OCI-LY7 (cell line): Measurements from ENCODE around the gene ZBTB47. TPM values are rescaled to one million over a fixed set of nuclear protein-coding genes. Genes with fewer than 3 reads are reported as not detected.

Experiments
- BruUV-seq: library from RNA; stranded (reverse); fragments of 400-500 nt; replicated peaks from 2 replicates; lab custom pipeline; 2021; lab: Mats Ljungman, UMichigan
- CTCF ChIA-PET: fragments of 300-600 bp; sonication (Branson Sonifier 250); formaldehyde crosslinking; loops from one replicate; lab custom pipeline; 2022; ENCODE audit warnings: antibody characterized with exemption; ENCODE audit not compliant: unreplicated experiment; lab: Charles Lee
- POLR2A ChIA-PET: fragments of 300-600 bp; sonication (Branson Sonifier 250); formaldehyde crosslinking; loops from one replicate; lab custom pipeline; 2022; ENCODE audit warnings: antibody characterized with exemption; lab: Charles Lee
- DNase-seq: peaks from one replicate; pipeline ENCODE4 v3.0.0-alpha.2; 2015; ENCODE audit warnings: low spot score
- H2AFZ ChIP-seq: fragments of 200-600 bp; sonication (generic), shearing (Covaris generic); 2 replicates; pipeline ENCODE4 v1.6.1; 2014; ENCODE audit warnings: mild to moderate bottlenecking, antibody characterized with exemption, low read length, moderate library complexity
- H3K27ac ChIP-seq: fragments of 200-600 bp; sonication (generic); 2 replicates; pipeline ENCODE4 v1.5.1; 2014; ENCODE audit warnings: mixed run types, low read depth, mild to moderate bottlenecking, moderate library complexity, low read length, inconsistent platforms; ENCODE audit not compliant: poor library complexity, severe bottlenecking
- H3K36me3 ChIP-seq: fragments of 200-600 bp; sonication (generic); 2 replicates; pipeline ENCODE4 v1.6.1; 2014; ENCODE audit warnings: mild to moderate bottlenecking, antibody characterized with exemption, low read length, moderate library complexity, mixed read lengths; ENCODE audit not compliant: insufficient read depth
- H3K4me1 ChIP-seq: fragments of 200-600 bp; sonication (generic); 2 replicates; pipeline ENCODE4 v1.5.1; 2014; ENCODE audit warnings: mild to moderate bottlenecking, low read length; ENCODE audit not compliant: insufficient read depth, poor library complexity, severe bottlenecking
- H3K4me2 ChIP-seq: fragments of 200-600 bp; sonication (generic); 2 replicates; pipeline ENCODE4 v1.6.1; 2014; ENCODE audit warnings: mild to moderate bottlenecking, low read length
- H3K4me3 ChIP-seq: fragments of 200-600 bp; sonication (generic); 2 replicates; pipeline ENCODE4 v1.5.1; 2014; ENCODE audit warnings: mild to moderate bottlenecking, low read depth, low read length; ENCODE audit not compliant: poor library complexity, severe bottlenecking
- H3K79me2 ChIP-seq: fragments of 200-600 bp; sonication (generic); 2 replicates; pipeline ENCODE4 v1.6.1; 2016; ENCODE audit warnings: low read depth, mild to moderate bottlenecking, low read length, moderate library complexity, mixed read lengths; ENCODE audit not compliant: insufficient read depth
- H3K9me2 ChIP-seq: fragments of 200-600 bp; sonication (generic); 2 replicates; pipeline ENCODE4 v1.6.1; 2016; ENCODE audit warnings: mild to moderate bottlenecking, low read length, mixed read lengths; ENCODE audit not compliant: insufficient read depth
- H3K9me3 ChIP-seq: fragments of 200-600 bp; sonication (generic); 2 replicates; pipeline ENCODE4 v1.6.1; 2014; ENCODE audit warnings: mild to moderate bottlenecking, mixed run types, low read length, mixed read lengths
- H4K20me1 ChIP-seq: fragments of 200-600 bp; sonication (generic); 2 replicates; pipeline ENCODE4 v1.6.1; 2014; ENCODE audit warnings: mild to moderate bottlenecking, antibody characterized with exemption, low read length, moderate library complexity, mixed read lengths; ENCODE audit not compliant: insufficient read depth
- EZH2phosphoT487 ChIP-seq: fragments of 200-600 bp; sonication (generic); IDR thresholded peaks from 2 replicates; pipeline ENCODE4 v1.6.1; 2018; ENCODE audit warnings: low read depth, borderline replicate concordance, mild to moderate bottlenecking, mixed run types, antibody characterized with exemption, low read length, moderate library complexity, mixed read lengths
- intact Hi-C: fragments of 100-400 bp; cut with micrococcal nuclease; formaldehyde crosslinking; loops from one replicate; pipeline ENCODE4 v1.10.0; 2022; ENCODE audit not compliant: unreplicated experiment
- total RNA-seq, 2 experiments: library from RNA; depleted of rRNA in 1 of 2; stranded (reverse); fragments of >200 nt in 1 of 2; shearing (Covaris generic) in 1 of 2; gene quantifications; 2 replicates each; pipeline ENCODE4 v1.2.3, GENCODE V29; 2014 to 2022
- TF ChIP-seq, protein P1 (sequence below): fragments of 200-600 bp; sonication (generic); conservative IDR thresholded peaks from 2 replicates; pipeline ENCODE4 v1.5.1; 2014; ENCODE audit warnings: mild to moderate bottlenecking, antibody characterized with exemption, low read length, moderate library complexity, mixed read lengths

The ZBTB47 gene
- total RNA-seq, 2 experiments from 2014 or later, result 0.09 TPM; not detected in 1

DNA sequence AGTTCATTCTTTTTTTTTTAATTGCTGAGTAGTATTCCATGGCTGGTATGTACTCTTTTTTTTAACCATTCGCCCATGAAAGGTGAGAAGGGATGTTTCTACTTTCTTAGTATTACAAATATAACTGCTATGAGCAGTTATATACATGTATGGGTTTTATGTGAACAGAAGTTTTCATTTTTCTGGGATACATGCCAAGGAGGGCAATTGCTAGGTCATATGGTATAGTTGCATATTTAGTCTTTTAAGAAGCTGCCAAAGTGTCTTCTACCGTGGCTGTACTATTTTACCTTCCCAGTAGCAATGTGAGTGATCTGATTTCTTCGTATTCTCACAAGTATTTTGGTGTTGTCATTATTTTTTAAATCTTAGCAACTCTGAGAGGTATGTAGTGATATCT lies 20.6 kb downstream of the ZBTB47 start:
- no peak overlapping the region for H3K27ac ChIP-seq
- H3K36me3 ChIP-seq, result no peaks in the 10 kb centered on the region
- ChIA-PET POLR2A (interaction anchor here (0.6 kb wide), 1 partner anchor 209 kb away, joined by 3 read pairs; no protein-coding TSS in a partner anchor), CTCF (no interaction called here)
- intact Hi-C loops, result no loop called here
- H3K9me2 ChIP-seq, result no peaks in the 10 kb centered on the region
- DNase-seq, result no peak
- H3K4me2 ChIP-seq, result no peak overlapping the region
- H3K9me3 ChIP-seq, result no peaks in the 10 kb centered on the region
- no peaks in the 10 kb centered on the region for H3K4me1 ChIP-seq
- H4K20me1 ChIP-seq, result no peaks in the 10 kb centered on the region
- H3K4me3 ChIP-seq, result no peak overlapping the region
- TF ChIP-seq EZH2phosphoT487, result no peak
- TF ChIP-seq, protein P1, sequence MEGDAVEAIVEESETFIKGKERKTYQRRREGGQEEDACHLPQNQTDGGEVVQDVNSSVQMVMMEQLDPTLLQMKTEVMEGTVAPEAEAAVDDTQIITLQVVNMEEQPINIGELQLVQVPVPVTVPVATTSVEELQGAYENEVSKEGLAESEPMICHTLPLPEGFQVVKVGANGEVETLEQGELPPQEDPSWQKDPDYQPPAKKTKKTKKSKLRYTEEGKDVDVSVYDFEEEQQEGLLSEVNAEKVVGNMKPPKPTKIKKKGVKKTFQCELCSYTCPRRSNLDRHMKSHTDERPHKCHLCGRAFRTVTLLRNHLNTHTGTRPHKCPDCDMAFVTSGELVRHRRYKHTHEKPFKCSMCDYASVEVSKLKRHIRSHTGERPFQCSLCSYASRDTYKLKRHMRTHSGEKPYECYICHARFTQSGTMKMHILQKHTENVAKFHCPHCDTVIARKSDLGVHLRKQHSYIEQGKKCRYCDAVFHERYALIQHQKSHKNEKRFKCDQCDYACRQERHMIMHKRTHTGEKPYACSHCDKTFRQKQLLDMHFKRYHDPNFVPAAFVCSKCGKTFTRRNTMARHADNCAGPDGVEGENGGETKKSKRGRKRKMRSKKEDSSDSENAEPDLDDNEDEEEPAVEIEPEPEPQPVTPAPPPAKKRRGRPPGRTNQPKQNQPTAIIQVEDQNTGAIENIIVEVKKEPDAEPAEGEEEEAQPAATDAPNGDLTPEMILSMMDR, result no peak
- BruUV-seq, result no TSS peak
- no peak overlapping the region for H2AFZ ChIP-seq
- H3K79me2 ChIP-seq, result no peaks in the 10 kb centered on the region

DNA sequence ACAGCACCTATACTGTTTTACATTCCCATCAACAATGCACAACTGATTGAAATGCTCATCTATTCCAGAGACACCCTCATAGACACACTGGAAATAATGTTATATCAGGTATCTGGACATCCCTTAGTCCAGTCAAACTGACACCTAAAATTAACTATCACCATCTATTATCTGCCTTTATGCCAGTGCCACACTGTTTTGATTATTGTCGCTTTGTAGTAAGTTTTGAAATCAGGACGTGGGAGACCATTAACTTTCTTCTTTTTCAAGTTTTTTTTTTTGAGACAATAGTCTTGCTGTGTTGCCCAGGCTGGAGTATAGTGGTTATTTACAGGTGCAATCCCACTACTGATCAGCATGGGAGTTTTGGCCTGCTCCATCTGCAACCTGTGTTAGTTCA lies 22.4 kb downstream of the ZBTB47 start:
- CTCF ChIA-PET, result no interaction called here
- intact Hi-C loops, result no loop called here
- POLR2A ChIA-PET, result no interaction called here

DNA sequence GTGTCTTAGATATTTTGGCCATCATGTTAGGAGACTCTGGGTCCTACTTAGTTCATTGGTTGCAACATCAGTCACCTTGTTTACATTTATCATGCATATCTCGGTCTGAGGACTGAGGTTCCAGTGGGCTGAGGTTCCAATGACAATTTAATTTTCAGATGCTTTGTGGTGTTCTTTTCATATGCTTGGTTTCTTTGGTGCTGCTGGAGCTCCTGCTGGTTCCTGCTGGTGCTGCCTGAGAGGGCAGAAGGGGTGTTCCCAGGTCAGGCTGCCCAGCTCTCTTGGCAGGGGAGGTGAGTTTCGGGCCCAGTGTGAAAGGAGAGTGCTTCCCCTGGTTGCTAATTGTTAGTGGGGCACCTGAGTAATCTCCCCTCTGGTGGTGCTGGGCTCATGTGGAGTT lies 24.9 kb downstream of the ZBTB47 start:
- H4K20me1 ChIP-seq, result no peaks in the 10 kb centered on the region
- no peak overlapping the region for H2AFZ ChIP-seq
- H3K36me3 ChIP-seq, result no peaks in the 10 kb centered on the region
- intact Hi-C loops, result no loop called here
- ChIA-PET CTCF (no interaction called here), POLR2A (no interaction called here)
- H3K79me2 ChIP-seq, result no peaks in the 10 kb centered on the region
- BruUV-seq, result no TSS peak
- no peak overlapping the region for H3K27ac ChIP-seq
- no peak for DNase-seq
- no peak overlapping the region for H3K4me2 ChIP-seq
- H3K4me1 ChIP-seq, result no peaks in the 10 kb centered on the region
- H3K4me3 ChIP-seq, result no peak overlapping the region
- H3K9me2 ChIP-seq, result no peaks in the 10 kb centered on the region
- H3K9me3 ChIP-seq, result no peaks in the 10 kb centered on the region
- TF ChIP-seq, protein P1, result no peak
- TF ChIP-seq EZH2phosphoT487, result no peak

More for the DNA sequence above, 22.4 kb downstream of the ZBTB47 start:
- no peak for DNase-seq
- Histone ChIP-seq H3K4me3 (no peak overlapping the region), H3K4me2 (no peak overlapping the region), H3K9me3 (no peaks in the 10 kb centered on the region), H3K9me2 (no peaks in the 10 kb centered on the region), H3K79me2 (no peaks in the 10 kb centered on the region), H3K4me1 (no peaks in the 10 kb centered on the region), H3K27ac (no peak overlapping the region), H4K20me1 (no peaks in the 10 kb centered on the region), H3K36me3 (no peaks in the 10 kb centered on the region), H2AFZ (no peak overlapping the region)
- TF ChIP-seq, protein P1, result no peak
- TF ChIP-seq EZH2phosphoT487, result no peak
- no TSS peak for BruUV-seq
